HUES6 (cell line): ENCODE data around the gene FAM135A.

Experiments
- H3K27ac ChIP-seq: 2 replicates; pipeline ENCODE4 v1.7.0; 2013; ENCODE audit warnings: low read depth, mild to moderate bottlenecking, low read length, inconsistent platforms
- H3K27me3 ChIP-seq: 2 replicates; pipeline ENCODE4 v1.6.1; 2013; ENCODE audit warnings: low read length; ENCODE audit not compliant: control insufficient read depth, insufficient read depth
- H3K36me3 ChIP-seq: 2 replicates; pipeline ENCODE4 v1.6.1; 2013; ENCODE audit warnings: low read length; ENCODE audit not compliant: control insufficient read depth, insufficient read depth
- H3K4me1 ChIP-seq: 2 replicates; pipeline ENCODE4 v1.6.1; 2013; ENCODE audit warnings: low read length; ENCODE audit not compliant: control insufficient read depth, insufficient read depth
- H3K4me3 ChIP-seq: 2 replicates; pipeline ENCODE4 v1.5.1; 2013; ENCODE audit warnings: low read depth, low read length
- H3K9ac ChIP-seq: one replicate; pipeline ENCODE4 v1.6.1; 2013; ENCODE audit warnings: mild to moderate bottlenecking, low read length
- H3K9me3 ChIP-seq: 2 replicates; pipeline ENCODE4 v1.6.1; 2013; ENCODE audit warnings: low read depth, low read length; ENCODE audit not compliant: control insufficient read depth, insufficient read depth

FAM135A gene

GRCh38 chr6:70380252-70380651 is 33.1 kb upstream of the FAM135A start:
- Histone ChIP-seq H3K27ac (no peak overlapping the region), H3K4me1 (no peaks in the 10 kb centered on the region), H3K4me3 (no peak overlapping the region), H3K9me3 (no peaks in the 10 kb centered on the region), H3K27me3 (no peaks in the 10 kb centered on the region), H3K9ac (no peak overlapping the region), H3K36me3 (no peaks in the 10 kb centered on the region)

GRCh38 chr6:70380771-70381416 is 32.4 kb upstream of the FAM135A start:
- Histone ChIP-seq H3K36me3 (no peaks in the 10 kb centered on the region), H3K9ac (no peak overlapping the region), H3K27me3 (no peaks in the 10 kb centered on the region), H3K27ac (no peak overlapping the region), H3K9me3 (no peaks in the 10 kb centered on the region), H3K4me1 (no peaks in the 10 kb centered on the region), H3K4me3 (no peak overlapping the region)

- H3K4me3 ChIP-seq, result no peak overlapping the region
- H3K4me1 ChIP-seq, result no peaks in the 10 kb centered on the region
- H3K36me3 ChIP-seq, result no peaks in the 10 kb centered on the region
- no peak overlapping the region for H3K9ac ChIP-seq
- no peaks in the 10 kb centered on the region for H3K9me3 ChIP-seq
- H3K27ac ChIP-seq, result no peak overlapping the region
- H3K27me3 ChIP-seq, result no peaks in the 10 kb centered on the region
Measured at GRCh38 chr6:70381417-70381782, 31.9 kb upstream of the FAM135A start.

- H3K4me1 ChIP-seq, result no peaks in the 10 kb centered on the region
- H3K9me3 ChIP-seq, result no peaks in the 10 kb centered on the region
- H3K27me3 ChIP-seq, result no peaks in the 10 kb centered on the region
- no peak overlapping the region for H3K27ac ChIP-seq
- H3K4me3 ChIP-seq, result no peak overlapping the region
- H3K36me3 ChIP-seq, result no peaks in the 10 kb centered on the region
- H3K9ac ChIP-seq, result no peak overlapping the region
Measured at GRCh38 chr6:70385901-70386300, 27.4 kb upstream of the FAM135A start.

- Histone ChIP-seq H3K27ac (no peak overlapping the region), H3K9ac (no peak overlapping the region), H3K27me3 (no peaks in the 10 kb centered on the region), H3K4me3 (no peak overlapping the region), H3K36me3 (no peaks in the 10 kb centered on the region), H3K4me1 (no peaks in the 10 kb centered on the region), H3K9me3 (no peaks in the 10 kb centered on the region)
Measured at GRCh38 chr6:70388814-70389213, 24.5 kb upstream of the FAM135A start.

GRCh38 chr6:70389261-70389660 is 24.0 kb upstream of the FAM135A start:
- Histone ChIP-seq H3K9ac (no peak overlapping the region), H3K4me3 (no peak overlapping the region), H3K27ac (no peak overlapping the region), H3K4me1 (peaks cover under 1% of the 10 kb centered on the region; the same call in 1 of the 2 replicates), H3K36me3 (no peaks in the 10 kb centered on the region), H3K9me3 (no peaks in the 10 kb centered on the region), H3K27me3 (no peaks in the 10 kb centered on the region)

GRCh38 chr6:70390067-70390466 is 23.2 kb upstream of the FAM135A start:
- Histone ChIP-seq H3K27me3 (no peaks in the 10 kb centered on the region), H3K4me3 (no peak overlapping the region), H3K4me1 (peaks cover 7% of the 10 kb centered on the region; the same call in 1 of the 2 replicates), H3K27ac (no peak overlapping the region), H3K36me3 (no peaks in the 10 kb centered on the region), H3K9ac (no peak overlapping the region), H3K9me3 (no peaks in the 10 kb centered on the region)

- no peaks in the 10 kb centered on the region for H3K9me3 ChIP-seq
- no peak overlapping the region for H3K4me3 ChIP-seq
- peaks cover 7% of the 10 kb centered on the region; the same call in 1 of the 2 replicates for H3K4me1 ChIP-seq
- H3K27me3 ChIP-seq, result no peaks in the 10 kb centered on the region
- no peak overlapping the region for H3K9ac ChIP-seq
- H3K36me3 ChIP-seq, result no peaks in the 10 kb centered on the region
- no peak overlapping the region for H3K27ac ChIP-seq
Measured at GRCh38 chr6:70391492-70391891, 21.8 kb upstream of the FAM135A start.

- no peak overlapping the region for H3K27ac ChIP-seq
- no peaks in the 10 kb centered on the region for H3K27me3 ChIP-seq
- no peak overlapping the region for H3K4me3 ChIP-seq
- no peaks in the 10 kb centered on the region for H3K36me3 ChIP-seq
- H3K4me1 ChIP-seq, result peaks cover 12% of the 10 kb centered on the region
- no peak overlapping the region for H3K9ac ChIP-seq
- no peaks in the 10 kb centered on the region for H3K9me3 ChIP-seq
Measured at GRCh38 chr6:70394518-70395300, 18.6 kb upstream of the FAM135A start.

GRCh38 chr6:70395301-70395672 is 18.0 kb upstream of the FAM135A start:
- no peaks in the 10 kb centered on the region for H3K9me3 ChIP-seq
- H3K27ac ChIP-seq, result no peak overlapping the region
- H3K27me3 ChIP-seq, result no peaks in the 10 kb centered on the region
- H3K4me1 ChIP-seq, result peaks cover 12% of the 10 kb centered on the region
- H3K9ac ChIP-seq, result no peak overlapping the region
- H3K36me3 ChIP-seq, result no peaks in the 10 kb centered on the region
- H3K4me3 ChIP-seq, result no peak overlapping the region

- Histone ChIP-seq H3K9ac (no peak overlapping the region), H3K4me3 (no peak overlapping the region), H3K27ac (no peak overlapping the region), H3K9me3 (no peaks in the 10 kb centered on the region), H3K4me1 (peaks cover 12% of the 10 kb centered on the region), H3K27me3 (no peaks in the 10 kb centered on the region), H3K36me3 (no peaks in the 10 kb centered on the region)
Measured at GRCh38 chr6:70396163-70396562, 17.1 kb upstream of the FAM135A start.
